Measurements from ENCODE around the gene FOXJ3.

DNA sequence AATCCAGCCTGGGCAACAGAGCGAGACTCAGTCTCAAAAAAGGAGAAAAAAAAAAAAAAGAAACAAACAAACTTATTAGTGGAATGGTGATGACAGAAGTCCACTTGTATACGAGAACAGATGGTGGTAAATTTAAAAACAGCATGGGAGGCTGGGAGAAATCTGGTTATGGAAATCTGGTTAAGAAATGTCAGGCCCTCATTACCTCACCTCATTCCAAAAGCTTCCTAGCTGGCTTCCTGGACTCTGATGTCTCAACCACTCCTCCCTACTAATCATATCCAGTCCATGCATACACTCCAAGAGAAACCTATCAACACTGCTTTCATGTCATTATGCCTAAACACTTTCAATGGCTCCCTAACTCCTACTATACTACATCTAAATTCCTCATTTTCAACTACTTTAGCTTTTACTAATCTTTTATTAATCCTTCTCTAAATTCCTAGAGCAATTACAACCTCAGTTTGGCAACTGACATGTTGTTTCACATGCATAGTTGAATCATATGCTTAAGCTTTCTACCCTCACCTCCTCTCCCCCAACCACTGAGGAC is 52.9 kb downstream of the FOXJ3 start:
- TF ChIP-seq, protein P1, sequence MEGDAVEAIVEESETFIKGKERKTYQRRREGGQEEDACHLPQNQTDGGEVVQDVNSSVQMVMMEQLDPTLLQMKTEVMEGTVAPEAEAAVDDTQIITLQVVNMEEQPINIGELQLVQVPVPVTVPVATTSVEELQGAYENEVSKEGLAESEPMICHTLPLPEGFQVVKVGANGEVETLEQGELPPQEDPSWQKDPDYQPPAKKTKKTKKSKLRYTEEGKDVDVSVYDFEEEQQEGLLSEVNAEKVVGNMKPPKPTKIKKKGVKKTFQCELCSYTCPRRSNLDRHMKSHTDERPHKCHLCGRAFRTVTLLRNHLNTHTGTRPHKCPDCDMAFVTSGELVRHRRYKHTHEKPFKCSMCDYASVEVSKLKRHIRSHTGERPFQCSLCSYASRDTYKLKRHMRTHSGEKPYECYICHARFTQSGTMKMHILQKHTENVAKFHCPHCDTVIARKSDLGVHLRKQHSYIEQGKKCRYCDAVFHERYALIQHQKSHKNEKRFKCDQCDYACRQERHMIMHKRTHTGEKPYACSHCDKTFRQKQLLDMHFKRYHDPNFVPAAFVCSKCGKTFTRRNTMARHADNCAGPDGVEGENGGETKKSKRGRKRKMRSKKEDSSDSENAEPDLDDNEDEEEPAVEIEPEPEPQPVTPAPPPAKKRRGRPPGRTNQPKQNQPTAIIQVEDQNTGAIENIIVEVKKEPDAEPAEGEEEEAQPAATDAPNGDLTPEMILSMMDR (conservative IDR thresholded peaks at IDR 0.05 in 1 of 2, IDR thresholded peaks at IDR 0.05 in 1 of 2; ENCODE audit: extremely low read depth in 1 of 2, insufficient read depth in 1 of 2, low read depth in 1 of 2, low read length in 2 of 2) = no peak
- TF ChIP-seq EZH2 (IDR thresholded peaks at IDR 0.05; ENCODE audit: borderline replicate concordance, low read length) = no peak
